ENCODE measurements around the gene HSP90AA1.

HSP90AA1 gene

GRCh38 chr14:102033241-102033640 lies 53.6 kb downstream of the HSP90AA1 start:
- Histone ChIP-seq H3K9me3 (ENCODE audit: control insufficient read depth, low read length) (no peaks in the 10 kb centered on the region), H3K4me3 (ENCODE audit: low read depth, low read length) (no peak overlapping the region), H3K79me2 (no peaks in the 10 kb centered on the region), H2AFZ (no peak overlapping the region), H3K27ac (no peak overlapping the region), H3K27me3 (ENCODE audit: control insufficient read depth, insufficient read depth, low read length) (no peaks in the 10 kb centered on the region), H3K36me3 (ENCODE audit: control insufficient read depth, insufficient read depth, low read length) (no peaks in the 10 kb centered on the region), H3K4me2 (ENCODE audit: low read length) (no peak overlapping the region), H3K9ac (no peak overlapping the region), H3K4me1 (no peaks in the 10 kb centered on the region)
- no peak for TF ChIP-seq CTCF (IDR thresholded peaks at IDR 0.05)
